Measurements from ENCODE around the gene SERAC1. TPM values are rescaled to one million over a fixed set of nuclear protein-coding genes. Genes with fewer than 3 reads are reported as not detected.

Gene SERAC1
- total RNA-seq, 1 donor from 2014 or later, result 9.3 TPM

DNA sequence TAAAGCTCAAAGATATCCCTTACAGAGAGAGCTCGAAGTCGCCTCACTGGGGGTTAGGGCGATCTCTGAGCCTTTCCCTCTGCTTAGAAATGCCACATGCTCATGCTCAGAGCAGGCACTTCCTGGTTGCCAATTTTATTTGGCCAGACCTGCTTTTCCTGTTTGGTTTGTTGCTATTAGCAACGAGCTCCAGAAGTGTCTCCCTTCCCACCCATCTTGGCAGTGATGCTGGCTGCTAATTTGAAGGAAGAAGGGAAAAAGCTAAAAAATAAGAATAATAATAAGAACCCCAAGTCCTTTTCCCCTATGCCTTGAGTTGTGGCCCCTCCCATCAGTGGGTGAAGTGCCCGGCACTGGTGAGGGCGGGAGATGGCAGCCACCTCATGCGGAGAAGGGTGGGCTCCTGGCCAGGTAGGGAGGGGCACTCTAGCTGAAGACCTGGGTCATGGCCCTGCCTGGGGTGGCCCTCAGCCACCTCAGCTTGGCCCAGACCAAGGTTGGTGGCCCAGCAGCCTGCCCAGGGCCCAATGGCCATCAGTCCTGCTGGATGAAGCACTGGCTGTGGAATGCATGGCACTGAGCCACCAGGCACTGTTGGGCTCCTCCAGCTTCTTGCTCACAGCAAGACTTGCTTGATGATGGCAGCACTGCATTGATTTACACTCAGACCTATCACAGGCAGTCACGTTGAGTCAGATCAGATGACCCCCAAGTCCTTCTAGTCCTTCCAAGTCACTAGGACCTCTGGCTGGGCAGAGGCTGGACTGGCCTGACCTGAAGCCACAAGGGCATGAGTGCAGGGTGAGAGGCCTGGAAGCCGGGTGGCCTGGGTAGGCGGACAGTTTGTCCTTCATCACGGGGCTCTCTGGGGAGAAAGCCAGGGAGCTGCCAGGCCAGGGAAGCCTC is 107.4 kb downstream of the SERAC1 start:
- Histone ChIP-seq H3K4me2 (ENCODE audit: low read length) (peak overlapping the region; percentile 21), H2AFZ (ENCODE audit: low read depth, low read length) (no peak overlapping the region), H3K4me1 (ENCODE audit: insufficient read depth, low read length) (peaks cover 50% of the 10 kb centered on the region), H3K27me3 (ENCODE audit: insufficient read depth, low read length) (no peaks in the 10 kb centered on the region), H3K9ac (ENCODE audit: low read length) (peak overlapping the region; percentile 76), H3K36me3 (ENCODE audit: insufficient read depth, low read length) (peaks cover 15% of the 10 kb centered on the region), H4K20me1 (ENCODE audit: insufficient read depth, low read length) (no peaks in the 10 kb centered on the region), H3K79me2 (ENCODE audit: insufficient read depth, low read length) (peaks cover 43% of the 10 kb centered on the region), H3K27ac (ENCODE audit: low read depth, low read length) (peak overlapping the region; percentile 96), H3K4me3 (ENCODE audit: insufficient read depth, low read depth, low read length) (no peak overlapping the region), H3K9me3 (ENCODE audit: insufficient read depth, low read depth, low read length) (no peaks in the 10 kb centered on the region)
- Mint-ChIP-seq H3K27ac (ENCODE audit: unreplicated experiment) (no peak overlapping the region), H3K27me3 (ENCODE audit: low read depth, unreplicated experiment) (no peaks in the 10 kb centered on the region), H3K4me3 (ENCODE audit: unreplicated experiment) (peak overlapping the region; percentile 11), H3K36me3 (ENCODE audit: low read depth, unreplicated experiment) (peaks cover 23% of the 10 kb centered on the region), H3K9me3 (ENCODE audit: unreplicated experiment) (no peaks in the 10 kb centered on the region), H3K4me1 (ENCODE audit: low read depth, unreplicated experiment) (peaks cover 19% of the 10 kb centered on the region)
- FAIRE-seq, result peak; percentile 34
- TF ChIP-seq, protein P1, sequence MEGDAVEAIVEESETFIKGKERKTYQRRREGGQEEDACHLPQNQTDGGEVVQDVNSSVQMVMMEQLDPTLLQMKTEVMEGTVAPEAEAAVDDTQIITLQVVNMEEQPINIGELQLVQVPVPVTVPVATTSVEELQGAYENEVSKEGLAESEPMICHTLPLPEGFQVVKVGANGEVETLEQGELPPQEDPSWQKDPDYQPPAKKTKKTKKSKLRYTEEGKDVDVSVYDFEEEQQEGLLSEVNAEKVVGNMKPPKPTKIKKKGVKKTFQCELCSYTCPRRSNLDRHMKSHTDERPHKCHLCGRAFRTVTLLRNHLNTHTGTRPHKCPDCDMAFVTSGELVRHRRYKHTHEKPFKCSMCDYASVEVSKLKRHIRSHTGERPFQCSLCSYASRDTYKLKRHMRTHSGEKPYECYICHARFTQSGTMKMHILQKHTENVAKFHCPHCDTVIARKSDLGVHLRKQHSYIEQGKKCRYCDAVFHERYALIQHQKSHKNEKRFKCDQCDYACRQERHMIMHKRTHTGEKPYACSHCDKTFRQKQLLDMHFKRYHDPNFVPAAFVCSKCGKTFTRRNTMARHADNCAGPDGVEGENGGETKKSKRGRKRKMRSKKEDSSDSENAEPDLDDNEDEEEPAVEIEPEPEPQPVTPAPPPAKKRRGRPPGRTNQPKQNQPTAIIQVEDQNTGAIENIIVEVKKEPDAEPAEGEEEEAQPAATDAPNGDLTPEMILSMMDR (IDR thresholded peaks at IDR 0.05; ENCODE audit: insufficient read depth, low read depth, low read length), result no peak
- DNase-seq (ENCODE audit: low read depth), result peak; percentile 96

Other genes starting within 250 kb of the SERAC1 start
- gene SYNJ2, start 186.4 kb downstream of the SERAC1 start, total RNA-seq, result 28.4 and 31.8 TPM in 2 replicates
- 32.2 and 34.5 TPM in 2 replicates for gene GTF2H5, start 88 bp upstream of the SERAC1 start, total RNA-seq
- gene TULP4, start 144.2 kb upstream of the SERAC1 start, total RNA-seq, result 79.1 and 91.2 TPM in 2 replicates

All from astrocyte (in vitro differentiated cells and primary cell).